ENCODE results near the gene MSMP. TPM values are rescaled to one million over a fixed set of nuclear protein-coding genes. Genes with fewer than 3 reads are reported as not detected.

The MSMP gene
- total RNA-seq, 1 experiment from 2014 or later, result 2.1 TPM

GRCh38 chr9:35727676-35728040 lies 26.4 kb downstream of the MSMP start:
- ChIA-PET CTCF (interaction anchor here (0.9 to 8.3 kb wide), 24 partner anchors 9 to 612 kb away, joined by 3 to 103 read pairs (median 10); partner anchors contain the start of genes ARHGEF39, ATOSB, CCDC107 and GBA2), POLR2A (interaction anchor here (0.5 to 2.6 kb wide), 5 partner anchors 31 to 1318 kb away, joined by 3 to 14 read pairs (median 4); partner anchors contain the start of gene TPM2)
- H3K36me3 Mint-ChIP-seq, result peaks cover 21% of the 10 kb centered on the region
- no peak overlapping the region for H3K27ac Mint-ChIP-seq
- TF ChIP-seq ZNF425 (CRISPR knock-in tag; conservative IDR thresholded peaks at IDR 0.05) (no peak), SMAD4 (CRISPR knock-in tag; IDR thresholded peaks at IDR 0.05) (no peak), IRF1 (CRISPR knock-in tag; IDR thresholded peaks at IDR 0.05) (no peak), GTF2I (CRISPR knock-in tag; conservative IDR thresholded peaks at IDR 0.05) (no peak)
- DNase-seq (ENCODE audit: low spot score) (no peak), ATAC-seq (no peak)
- no peaks in the 10 kb centered on the region for H3K9me3 Mint-ChIP-seq
- H3K4me3 Mint-ChIP-seq, result no peak overlapping the region
- H3K27me3 Mint-ChIP-seq (ENCODE audit: low read depth), result no peaks in the 10 kb centered on the region
- H3K4me1 Mint-ChIP-seq, result peaks cover 7% of the 10 kb centered on the region; the same call in 1 of the 2 replicates

- Mint-ChIP-seq H3K27ac (no peak overlapping the region; the same call in none of the 2 replicates), H3K36me3 (peaks cover 27% of the 10 kb centered on the region), H3K4me3 (no peak overlapping the region), H3K27me3 (ENCODE audit: low read depth) (no peaks in the 10 kb centered on the region), H3K9me3 (no peaks in the 10 kb centered on the region), H3K4me1 (peaks cover 7% of the 10 kb centered on the region; the same call in 1 of the 2 replicates)
- ChIA-PET CTCF (interaction anchor here (0.9 to 8.3 kb wide), 17 partner anchors 9 to 611 kb away, joined by 3 to 103 read pairs (median 11); partner anchors contain the start of genes ARHGEF39, ATOSB, CCDC107 and GBA2), POLR2A (interaction anchor here (0.8 to 2.6 kb wide), 6 partner anchors 23 to 62 kb away, joined by 3 to 14 read pairs (median 4); partner anchors contain the start of genes GBA2, RGP1 and TPM2)
- TF ChIP-seq ELF4 (CRISPR knock-in tag; IDR thresholded peaks at IDR 0.05; ENCODE audit: low read depth) (no peak), HMGA2 (CRISPR knock-in tag; IDR thresholded peaks at IDR 0.05) (no peak), ATF6 (CRISPR knock-in tag; IDR thresholded peaks at IDR 0.05) (no peak), MXD4 (CRISPR knock-in tag; IDR thresholded peaks at IDR 0.05; ENCODE audit: borderline replicate concordance) (no peak), PRDM15 (CRISPR knock-in tag; IDR thresholded peaks at IDR 0.05) (no peak), ZBTB21 (CRISPR knock-in tag; IDR thresholded peaks at IDR 0.05; ENCODE audit: borderline replicate concordance) (no peak), CBFB (CRISPR knock-in tag; IDR thresholded peaks at IDR 0.05; ENCODE audit: low read depth) (no peak), ZNF138 (CRISPR knock-in tag; conservative IDR thresholded peaks at IDR 0.05) (no peak), AR (CRISPR knock-in tag; IDR thresholded peaks at IDR 0.05) (no peak), ZNF121 (CRISPR knock-in tag; IDR thresholded peaks at IDR 0.05) (no peak), TCF7 (CRISPR knock-in tag; IDR thresholded peaks at IDR 0.05; ENCODE audit: low read depth) (no peak), FOXP1 (CRISPR knock-in tag; IDR thresholded peaks at IDR 0.05; ENCODE audit: borderline replicate concordance) (no peak), ZNF219 (CRISPR knock-in tag; IDR thresholded peaks at IDR 0.05; ENCODE audit: borderline replicate concordance) (no peak), GTF2I (CRISPR knock-in tag; conservative IDR thresholded peaks at IDR 0.05) (no peak), ZNF317 (CRISPR knock-in tag; IDR thresholded peaks at IDR 0.05; ENCODE audit: borderline replicate concordance, low read depth) (no peak), CREB1 (CRISPR knock-in tag; IDR thresholded peaks at IDR 0.05) (no peak)
- no peak for ATAC-seq
- DNase-seq (ENCODE audit: low spot score), result no peak
Measured at GRCh38 chr9:35726931-35727330, 27.1 kb downstream of the MSMP start.

All from WTC11 (cell line).